HepG2 (cell line): ENCODE data around the gene ZNF446. TPM values are rescaled to one million over a fixed set of nuclear protein-coding genes. Genes with fewer than 3 reads are reported as not detected.

Experiments used
- CC2D1A ChIP-seq: sonication (generic); formaldehyde crosslinking; IDR thresholded peaks from 2 replicates; pipeline ENCODE4 v1.8.1; 2023; ENCODE audit warnings: mild to moderate bottlenecking, missing genetic modification reagents
- DMTF1 ChIP-seq: sonication (generic); formaldehyde crosslinking; IDR thresholded peaks from 2 replicates; pipeline ENCODE4 v1.4.0; 2020; ENCODE audit warnings: mild to moderate bottlenecking, missing genetic modification reagents
- DNMT1 ChIP-seq: sonication (generic); formaldehyde crosslinking; IDR thresholded peaks from 2 replicates; pipeline ENCODE4 v1.5.1; 2020; ENCODE audit warnings: mild to moderate bottlenecking, missing genetic modification reagents
- EEA1 ChIP-seq: sonication (generic); formaldehyde crosslinking; IDR thresholded peaks from 2 replicates; pipeline ENCODE4 v1.5.1; 2020; ENCODE audit warnings: mild to moderate bottlenecking, missing genetic modification reagents, borderline replicate concordance
- FOXA1 ChIP-seq, 2 experiments: fragments of 450-650 bp in 1 of 2; sonication (generic) in 1 of 2; formaldehyde crosslinking in 1 of 2; IDR thresholded peaks; 2 replicates each; pipeline versions ENCODE4 v1.4.0 to v1.6.1; 2016 to 2020; ENCODE audit warnings: missing genetic modification reagents in 1 of 2
- GTF2F1 ChIP-seq: fragments of 150-350 bp; IDR thresholded peaks from 2 replicates; pipeline ENCODE4 v1.6.1; 2014; ENCODE audit warnings: low read length
- HES4 ChIP-seq: sonication (generic); formaldehyde crosslinking; IDR thresholded peaks from 2 replicates; pipeline ENCODE4 v1.9.0; 2021; ENCODE audit warnings: mild to moderate bottlenecking, missing genetic modification reagents, borderline replicate concordance
- HNF4A ChIP-seq: sonication (generic); formaldehyde crosslinking; IDR thresholded peaks from 2 replicates; pipeline ENCODE4 v1.4.0; 2020; ENCODE audit warnings: missing genetic modification reagents
- HNF4G ChIP-seq, 2 experiments: sonication (generic) in 1 of 2; formaldehyde crosslinking in 1 of 2; IDR thresholded peaks; 2 replicates each; pipeline versions ENCODE4 v1.4.0 to v1.6.1; 2011 to 2020; ENCODE audit warnings: borderline replicate concordance in 2 of 2, low read depth in 2 of 2, mild to moderate bottlenecking in 2 of 2, low read length in 1 of 2, missing genetic modification reagents in 1 of 2, moderate library complexity in 1 of 2
- JUN ChIP-seq: sonication (generic); formaldehyde crosslinking; IDR thresholded peaks from 2 replicates; pipeline ENCODE4 v1.4.0; 2020; ENCODE audit warnings: mild to moderate bottlenecking, missing genetic modification reagents
- MBD4 ChIP-seq: IDR thresholded peaks from 2 replicates; pipeline ENCODE4 v1.6.1; 2012; ENCODE audit warnings: low read length, inconsistent platforms, borderline replicate concordance
- RBAK ChIP-seq: sonication (generic); formaldehyde crosslinking; IDR thresholded peaks from 2 replicates; pipeline ENCODE4 v1.5.1; 2020; ENCODE audit warnings: mild to moderate bottlenecking, missing genetic modification reagents
- RCOR2 ChIP-seq: IDR thresholded peaks from 2 replicates; pipeline ENCODE4 v1.6.1; 2016; ENCODE audit warnings: missing biosample characterization, missing genetic modification reagents
- RFXANK ChIP-seq: IDR thresholded peaks from 2 replicates; pipeline ENCODE4 v1.6.1; 2016
- SALL2 ChIP-seq: sonication (generic); formaldehyde crosslinking; IDR thresholded peaks from 2 replicates; pipeline ENCODE4 v1.8.1; 2023; ENCODE audit warnings: mild to moderate bottlenecking, missing genetic modification reagents, inconsistent platforms
- SRSF1 ChIP-seq: fragments of 200-400 bp; formaldehyde crosslinking; optimal IDR thresholded peaks from 2 replicates; pipeline ENCODE3; 2017; ENCODE audit warnings: mild to moderate bottlenecking, low read depth, low read length, moderate library complexity
- THAP8 ChIP-seq: sonication (generic); formaldehyde crosslinking; IDR thresholded peaks from 2 replicates; pipeline ENCODE4 v1.5.1; 2020; ENCODE audit warnings: missing genetic modification reagents, mild to moderate bottlenecking, borderline replicate concordance
- WIZ ChIP-seq: sonication (generic); formaldehyde crosslinking; IDR thresholded peaks from 2 replicates; pipeline ENCODE4 v1.5.1; 2020; ENCODE audit warnings: mild to moderate bottlenecking, missing genetic modification reagents
- ZBTB1 ChIP-seq: sonication (generic); formaldehyde crosslinking; IDR thresholded peaks from 2 replicates; pipeline ENCODE4 v1.4.0; 2020; ENCODE audit warnings: missing genetic modification reagents, borderline replicate concordance
- ZBTB21 ChIP-seq: sonication (generic); formaldehyde crosslinking; IDR thresholded peaks from 2 replicates; pipeline ENCODE4 v1.4.0; 2020; ENCODE audit warnings: missing genetic modification reagents
- ZBTB33 ChIP-seq: sonication (generic); formaldehyde crosslinking; IDR thresholded peaks from 2 replicates; pipeline ENCODE4 v1.4.0; 2020; ENCODE audit warnings: missing genetic modification reagents
- ZNF138 ChIP-seq: sonication (generic); formaldehyde crosslinking; IDR thresholded peaks from 2 replicates; pipeline ENCODE4 v1.5.0; 2020; ENCODE audit warnings: mild to moderate bottlenecking, low read depth, missing genetic modification reagents
- ZNF382 ChIP-seq: sonication (generic); formaldehyde crosslinking; IDR thresholded peaks from 2 replicates; pipeline ENCODE4 v1.5.0; 2020; ENCODE audit warnings: missing genetic modification reagents, mild to moderate bottlenecking, borderline replicate concordance
- ZNF441 ChIP-seq: sonication (generic); formaldehyde crosslinking; IDR thresholded peaks from 2 replicates; pipeline ENCODE4 v1.7.0; 2021; ENCODE audit warnings: missing genetic modification reagents, borderline replicate concordance
- ZNF557 ChIP-seq: sonication (generic); formaldehyde crosslinking; IDR thresholded peaks from 2 replicates; pipeline ENCODE4 v1.4.0; 2020; ENCODE audit warnings: missing genetic modification reagents
- ZNF841 ChIP-seq: sonication (generic); formaldehyde crosslinking; IDR thresholded peaks from 2 replicates; pipeline ENCODE4 v1.8.1; 2023; ENCODE audit warnings: missing genetic modification reagents, borderline replicate concordance
- ZNF878 ChIP-seq: sonication (generic); formaldehyde crosslinking; IDR thresholded peaks from 2 replicates; pipeline ENCODE4 v1.8.1; 2023; ENCODE audit warnings: mild to moderate bottlenecking, missing genetic modification reagents, moderate library complexity
- polyA plus RNA-seq, 8 experiments: library from polyadenylated mRNA; depleted of rRNA in 3 of 8; stranded (reverse) in 7 of 8; unstranded in 1 of 8; fragments of >200 nt; fragmentation: Illumina TruSeq in 4 of 8; extraction: Trizol in 4 of 8; gene quantifications; 2 replicates each; pipeline versions ENCODE4 v1.2.1 to v1.2.3, GENCODE V29; 2011 to 2016; ENCODE audit warnings: low read depth in 4 of 8, missing spikeins in 1 of 8, mixed read lengths in 1 of 8; ENCODE audit not compliant: insufficient read depth in 1 of 8
- total RNA-seq, 5 experiments: library from RNA; depleted of rRNA; stranded (reverse); fragments of >200 nt; fragmentation: Illumina TruSeq; extraction: Trizol; gene quantifications; 2 replicates each; pipeline ENCODE4 v1.2.3, GENCODE V29; 2016; ENCODE audit warnings: low read depth in 1 of 5

Gene ZNF446
- total and polyA plus RNA-seq, 2 of the 13 experiments (the other 11 are each of a cell fraction or from before 2014, with no cell fraction given), result 3.0 to 3.6 TPM

- TF ChIP-seq SRSF1, result no peak
- TF ChIP-seq SALL2, result no peak
- no peak for TF ChIP-seq RCOR2
- TF ChIP-seq ZNF557 (CRISPR knock-in tag), result no peak
- no peak for TF ChIP-seq ZNF441 (CRISPR knock-in tag)
- no peak for TF ChIP-seq ZBTB1
- no peak for TF ChIP-seq WIZ (CRISPR knock-in tag)
- TF ChIP-seq HNF4G (IDR thresholded peaks at IDR 0.05; ENCODE audit: borderline replicate concordance, low read depth, low read length), result no peak
- no peak for TF ChIP-seq HNF4G (CRISPR knock-in tag; IDR thresholded peaks at IDR 0.05; ENCODE audit: borderline replicate concordance, low read depth)
- no peak for TF ChIP-seq RBAK
- TF ChIP-seq FOXA1 (IDR thresholded peaks at IDR 0.05), result no peak
- 0 out of 2 replicates have a peak, but pooled peaks have one; percentile 11 for TF ChIP-seq FOXA1 (CRISPR knock-in tag; IDR thresholded peaks at IDR 0.05)
- TF ChIP-seq EEA1 (CRISPR knock-in tag), result no peak
- no peak for TF ChIP-seq ZNF841
- no peak for TF ChIP-seq THAP8 (CRISPR knock-in tag)
- TF ChIP-seq MBD4, result no peak
- TF ChIP-seq RFXANK (CRISPR knock-in tag), result 0 out of 2 replicates have a peak, but pooled peaks have one; percentile 60
- TF ChIP-seq ZNF878, result no peak
- TF ChIP-seq HES4 (CRISPR knock-in tag), result no peak
- no peak for TF ChIP-seq DNMT1 (CRISPR knock-in tag)
- TF ChIP-seq CC2D1A, result no peak
- TF ChIP-seq ZNF138 (CRISPR knock-in tag), result 0 out of 2 replicates have a peak, but pooled peaks have one; percentile 23
- TF ChIP-seq GTF2F1, result no peak
- TF ChIP-seq ZNF382 (CRISPR knock-in tag), result no peak
- TF ChIP-seq ZBTB21, result no peak
- TF ChIP-seq HNF4A (CRISPR knock-in tag), result no peak
- no peak for TF ChIP-seq ZBTB33 (CRISPR knock-in tag)
- no peak for TF ChIP-seq DMTF1 (CRISPR knock-in tag)
- TF ChIP-seq JUN (CRISPR knock-in tag), result no peak
Observed at GRCh38 chr19:58466760-58467589, 9.2 kb upstream of the ZNF446 start, which contains the start of gene ZNF324 (continued).
